ENCODE measurements around the gene PDE7B. TPM values are rescaled to one million over a fixed set of nuclear protein-coding genes. Genes with fewer than 3 reads are reported as not detected.

Gene PDE7B
- total RNA-seq, 1 donor = 25.3 TPM

- no peaks in the 10 kb centered on the region for H3K27me3 ChIP-seq (ENCODE audit: insufficient read depth, low read length)
- no peak for DNase-seq (ENCODE audit: insufficient read length, low spot score, missing footprints)
These were observed 337.6 kb downstream of the PDE7B start for GRCh38 chr6:136189104-136189503.

GRCh38 chr6:136191606-136192312 lies 340.3 kb downstream of the PDE7B start:
- Histone ChIP-seq H3K4me2 (ENCODE audit: insufficient read depth, low read length) (no peak overlapping the region), H3K27ac (ENCODE audit: low read depth, low read length) (no peak overlapping the region), H3K9me3 (ENCODE audit: low read depth, low read length) (no peaks in the 10 kb centered on the region), H2AFZ (ENCODE audit: low read length) (no peak overlapping the region), H3K79me2 (ENCODE audit: insufficient read depth, low read length) (no peaks in the 10 kb centered on the region), H3K4me1 (ENCODE audit: insufficient read depth, low read length) (no peaks in the 10 kb centered on the region), H3K27me3 (ENCODE audit: insufficient read depth, low read length) (no peaks in the 10 kb centered on the region), H3K36me3 (ENCODE audit: insufficient read depth, low read length) (peaks cover 44% of the 10 kb centered on the region), H3K4me3 (ENCODE audit: insufficient read depth, low read length) (no peak overlapping the region), H4K20me1 (ENCODE audit: insufficient read depth, low read length) (no peaks in the 10 kb centered on the region)
- TF ChIP-seq CTCF (IDR thresholded peaks at IDR 0.05; ENCODE audit: extremely low read depth, low read depth, low read length) = no peak
- no peak for DNase-seq (ENCODE audit: insufficient read length, low spot score, missing footprints)

More at GRCh38 chr6:136189104-136189503, 337.6 kb downstream of the PDE7B start:
- H3K27ac ChIP-seq (ENCODE audit: low read depth, low read length) = no peak overlapping the region
- no peak overlapping the region for H3K4me2 ChIP-seq (ENCODE audit: insufficient read depth, low read length)
- H4K20me1 ChIP-seq (ENCODE audit: insufficient read depth, low read length) = no peaks in the 10 kb centered on the region
- H3K79me2 ChIP-seq (ENCODE audit: insufficient read depth, low read length) = no peaks in the 10 kb centered on the region
- peaks cover 54% of the 10 kb centered on the region for H3K36me3 ChIP-seq (ENCODE audit: insufficient read depth, low read length)
- no peak overlapping the region for H2AFZ ChIP-seq (ENCODE audit: low read length)
- no peak overlapping the region for H3K4me3 ChIP-seq (ENCODE audit: insufficient read depth, low read length)
- no peaks in the 10 kb centered on the region for H3K9me3 ChIP-seq (ENCODE audit: low read depth, low read length)
- TF ChIP-seq CTCF (IDR thresholded peaks at IDR 0.05; ENCODE audit: extremely low read depth, low read depth, low read length) = no peak
- H3K4me1 ChIP-seq (ENCODE audit: insufficient read depth, low read length) = no peaks in the 10 kb centered on the region

- H3K27me3 ChIP-seq (ENCODE audit: insufficient read depth, low read length) = no peaks in the 10 kb centered on the region
- no peak for DNase-seq (ENCODE audit: insufficient read length, low spot score, missing footprints)
- no peaks in the 10 kb centered on the region for H3K4me1 ChIP-seq (ENCODE audit: insufficient read depth, low read length)
- no peak overlapping the region for H3K27ac ChIP-seq (ENCODE audit: low read depth, low read length)
- H3K4me2 ChIP-seq (ENCODE audit: insufficient read depth, low read length) = no peak overlapping the region
- no peaks in the 10 kb centered on the region for H4K20me1 ChIP-seq (ENCODE audit: insufficient read depth, low read length)
- peaks cover 33% of the 10 kb centered on the region for H3K36me3 ChIP-seq (ENCODE audit: insufficient read depth, low read length)
- no peaks in the 10 kb centered on the region for H3K9me3 ChIP-seq (ENCODE audit: low read depth, low read length)
- no peak for TF ChIP-seq CTCF (IDR thresholded peaks at IDR 0.05; ENCODE audit: extremely low read depth, low read depth, low read length)
- no peak overlapping the region for H3K4me3 ChIP-seq (ENCODE audit: insufficient read depth, low read length)
- H3K79me2 ChIP-seq (ENCODE audit: insufficient read depth, low read length) = no peaks in the 10 kb centered on the region
- H2AFZ ChIP-seq (ENCODE audit: low read length) = no peak overlapping the region
These were observed 341.4 kb downstream of the PDE7B start for GRCh38 chr6:136192902-136193301.

GRCh38 chr6:136201732-136202131 lies 350.2 kb downstream of the PDE7B start:
- H3K4me1 ChIP-seq (ENCODE audit: insufficient read depth, low read length) = no peaks in the 10 kb centered on the region
- no peak overlapping the region for H2AFZ ChIP-seq (ENCODE audit: low read length)
- no peak overlapping the region for H3K4me3 ChIP-seq (ENCODE audit: insufficient read depth, low read length)
- no peaks in the 10 kb centered on the region for H3K27me3 ChIP-seq (ENCODE audit: insufficient read depth, low read length)
- H3K79me2 ChIP-seq (ENCODE audit: insufficient read depth, low read length) = no peaks in the 10 kb centered on the region
- H3K27ac ChIP-seq (ENCODE audit: low read depth, low read length) = no peak overlapping the region
- TF ChIP-seq CTCF (IDR thresholded peaks at IDR 0.05; ENCODE audit: extremely low read depth, low read depth, low read length) = no peak
- no peaks in the 10 kb centered on the region for H3K9me3 ChIP-seq (ENCODE audit: low read depth, low read length)
- H3K36me3 ChIP-seq (ENCODE audit: insufficient read depth, low read length) = no peaks in the 10 kb centered on the region
- no peak for DNase-seq (ENCODE audit: insufficient read length, low spot score, missing footprints)
- no peak overlapping the region for H3K4me2 ChIP-seq (ENCODE audit: insufficient read depth, low read length)
- H4K20me1 ChIP-seq (ENCODE audit: insufficient read depth, low read length) = no peaks in the 10 kb centered on the region

All from osteoblast (primary cell).